ENCODE results near the gene SPDEF.

GRCh38 chr6:34557228-34557627, 1.1 kb upstream of the SPDEF start:
- no peak for TF ChIP-seq CTCF (IDR thresholded peaks at IDR 0.05)
- TF ChIP-seq POLR2A (IDR thresholded peaks at IDR 0.05), result no peak
